ENCODE data around the gene SSTR4.

SSTR4 gene

DNA sequence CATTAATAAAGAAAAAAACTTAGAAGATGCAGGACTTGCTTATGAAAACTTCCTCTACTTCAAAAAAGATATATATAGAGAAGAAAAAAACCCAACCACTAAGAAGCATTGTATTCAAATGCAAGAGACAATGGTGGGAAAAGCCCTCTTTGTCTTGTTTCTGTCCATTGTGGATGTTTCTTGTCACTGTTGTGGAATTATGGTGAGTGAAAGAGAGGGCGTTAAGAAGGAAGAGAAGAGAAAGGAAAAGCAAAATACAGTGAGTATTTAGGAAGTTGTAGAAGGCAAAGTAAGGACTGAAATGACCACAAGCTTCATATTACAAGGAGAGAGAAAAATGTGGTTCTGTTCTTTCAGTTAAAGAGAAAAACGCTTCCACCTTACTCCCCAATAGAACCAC, 28.5 kb downstream of the SSTR4 start:
- H3K4me3 ChIP-seq (ENCODE audit: low read depth, low read length) = no peak overlapping the region
- TF ChIP-seq CTCF (IDR thresholded peaks at IDR 0.05; ENCODE audit: borderline replicate concordance, insufficient read depth, low read depth, low read length) = no peak

DNA sequence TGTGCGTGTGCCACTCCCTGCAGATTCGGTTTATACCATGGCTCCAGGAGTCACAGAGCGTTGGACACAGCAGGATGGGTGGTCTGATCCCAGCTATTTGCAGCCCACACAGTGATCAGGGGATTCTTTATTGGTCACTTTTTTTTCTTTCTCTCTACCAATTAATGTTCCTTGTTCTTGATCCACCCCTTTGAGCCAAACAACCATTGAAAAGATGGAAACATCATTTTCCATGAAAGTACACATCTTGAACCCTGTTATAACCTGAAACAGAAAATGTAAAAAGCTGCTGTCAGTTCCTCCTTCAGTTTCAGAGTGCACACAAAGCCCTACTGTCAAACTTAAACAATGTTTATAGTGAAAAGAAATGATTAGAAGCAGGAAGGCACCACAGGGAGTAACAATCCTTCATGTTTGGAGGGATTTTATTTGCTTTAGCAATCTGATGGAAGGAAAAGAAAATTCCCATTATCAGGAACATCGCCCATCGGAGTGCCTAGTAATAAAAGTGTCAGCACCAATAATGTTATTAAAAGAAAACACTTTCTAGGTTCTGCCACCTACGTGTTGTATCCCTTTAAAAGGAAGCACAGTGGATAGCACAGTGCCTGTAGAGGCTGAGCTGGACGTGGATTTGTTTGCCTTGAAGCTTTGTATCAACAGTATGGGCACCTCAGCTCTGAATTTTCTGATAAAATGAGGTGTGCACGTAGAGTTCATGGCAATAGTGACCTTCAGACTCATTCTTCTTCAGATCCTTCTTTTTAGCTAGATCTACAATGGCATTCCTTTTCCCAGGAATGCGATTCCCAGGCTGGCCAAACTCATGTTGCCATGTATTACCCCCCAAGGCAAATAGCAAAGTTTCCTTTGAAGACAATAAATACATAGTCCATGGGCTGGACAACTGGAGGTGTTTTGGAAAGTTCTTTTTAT, 30.4 kb downstream of the SSTR4 start:
- no peak for TF ChIP-seq CTCF (IDR thresholded peaks at IDR 0.05; ENCODE audit: borderline replicate concordance, insufficient read depth, low read depth, low read length)
- H3K4me3 ChIP-seq (ENCODE audit: low read depth, low read length) = no peak overlapping the region

DNA sequence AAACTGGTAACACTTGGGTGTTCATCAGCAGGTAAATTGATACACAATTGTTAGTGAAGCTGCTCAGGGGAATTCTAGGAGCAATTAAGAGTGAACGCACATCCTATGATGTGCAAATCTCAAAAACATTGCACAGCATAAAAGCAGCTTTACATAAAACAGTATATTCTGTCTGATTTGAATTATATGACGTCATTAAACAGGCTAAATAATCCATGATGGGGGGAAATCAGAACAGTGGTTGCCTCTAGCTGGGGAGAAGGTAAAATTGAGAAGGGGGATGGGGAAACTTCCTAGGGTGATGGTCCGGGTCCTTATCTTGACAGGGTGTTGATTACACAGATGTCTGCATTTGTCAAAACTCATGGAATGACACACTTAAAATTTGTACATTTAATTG, 31.7 kb downstream of the SSTR4 start:
- no peak for TF ChIP-seq CTCF (IDR thresholded peaks at IDR 0.05; ENCODE audit: borderline replicate concordance, insufficient read depth, low read depth, low read length)
- no peak overlapping the region for H3K4me3 ChIP-seq (ENCODE audit: low read depth, low read length)

- no peak overlapping the region for H3K4me3 ChIP-seq (ENCODE audit: low read depth, low read length)
- TF ChIP-seq CTCF (IDR thresholded peaks at IDR 0.05; ENCODE audit: borderline replicate concordance, insufficient read depth, low read depth, low read length) = no peak
Observed at GRCh38 chr20:23068283-23068682, 33.2 kb downstream of the SSTR4 start.

DNA sequence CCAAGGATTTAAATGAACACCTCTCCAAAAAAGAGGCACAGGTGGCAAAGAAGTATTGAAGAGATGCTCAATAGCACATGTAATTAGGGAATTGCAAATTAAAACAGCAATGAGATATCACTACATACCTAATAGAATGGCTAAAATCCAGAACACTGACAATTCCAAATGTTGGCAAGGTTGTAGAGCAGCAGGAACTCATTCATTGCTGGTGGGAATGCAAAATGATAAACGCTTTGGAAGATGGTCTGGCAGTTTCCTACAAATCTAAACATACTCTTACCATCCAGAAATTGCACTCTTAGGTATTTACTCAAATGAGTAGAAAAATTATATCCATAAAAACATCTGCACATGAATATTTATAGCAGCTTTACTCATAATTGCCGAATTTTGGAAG, 34.0 kb downstream of the SSTR4 start:
- no peak for TF ChIP-seq CTCF (IDR thresholded peaks at IDR 0.05; ENCODE audit: borderline replicate concordance, insufficient read depth, low read depth, low read length)
- no peak overlapping the region for H3K4me3 ChIP-seq (ENCODE audit: low read depth, low read length)

GRCh38 chr20:23071398-23071797, 36.3 kb downstream of the SSTR4 start:
- TF ChIP-seq CTCF (IDR thresholded peaks at IDR 0.05; ENCODE audit: borderline replicate concordance, insufficient read depth, low read depth, low read length) = no peak
- H3K4me3 ChIP-seq (ENCODE audit: low read depth, low read length) = no peak overlapping the region

DNA sequence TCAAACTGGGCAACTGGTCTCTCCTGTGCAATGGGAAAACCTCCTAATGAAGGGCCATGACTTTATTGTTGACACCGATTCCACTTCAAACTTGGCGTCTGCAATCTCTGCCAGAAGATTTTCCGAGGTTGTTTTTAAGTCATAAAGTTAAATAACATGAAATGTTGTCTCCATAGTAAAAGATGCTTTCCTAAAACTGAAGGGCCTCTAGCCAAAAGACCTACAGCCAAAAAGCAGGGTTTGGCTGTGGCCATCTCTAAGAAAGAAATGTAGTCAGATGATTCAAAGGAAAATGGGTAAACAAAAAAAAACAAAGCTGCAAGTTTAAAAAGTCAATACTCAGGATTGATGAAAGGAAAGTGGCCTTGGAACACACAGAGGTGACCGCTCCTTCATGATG, 36.9 kb downstream of the SSTR4 start:
- no peak overlapping the region for H3K4me3 ChIP-seq (ENCODE audit: low read depth, low read length)
- TF ChIP-seq CTCF (IDR thresholded peaks at IDR 0.05; ENCODE audit: borderline replicate concordance, insufficient read depth, low read depth, low read length) = no peak

Data from GM12875 (cell line).